8988T (cell line): ENCODE data around the gene DBET.
"Not testable (repeated sequence)": the region's sequence is repeated elsewhere in the genome, so short reads cannot be mapped to it uniquely, and the experiment has no call there.

Source experiments
- DNase-seq: peaks from one replicate; pipeline ENCODE4 v3.0.0; 2011

Gene DBET

GRCh38 chr4:190049378-190050239, 14.7 kb upstream of the DBET start:
- DNase-seq = not testable (repeated sequence)

- DNase-seq = not testable (repeated sequence)
These were observed 5.3 kb upstream of the DBET start for GRCh38 chr4:190058997-190059396.

GRCh38 chr4:190064805-190065204, 503 bp downstream of the DBET start:
- DNase-seq = not testable (repeated sequence)

- DNase-seq = not testable (repeated sequence)
These were observed 4.0 kb downstream of the DBET start for GRCh38 chr4:190068351-190068750.

GRCh38 chr4:190093052-190093451, 28.8 kb downstream of the DBET start:
- DNase-seq = not testable (repeated sequence)

- DNase-seq = not testable (repeated sequence)
These were observed 29.7 kb downstream of the DBET start for GRCh38 chr4:190094031-190094430.

GRCh38 chr4:190095335-190095734, 31.0 kb downstream of the DBET start:
- not testable (repeated sequence) for DNase-seq

- DNase-seq = not testable (repeated sequence)
These were observed 35.3 kb downstream of the DBET start for GRCh38 chr4:190099605-190100004.

- not testable (repeated sequence) for DNase-seq
These were observed 37.2 kb downstream of the DBET start for GRCh38 chr4:190101525-190101924.

GRCh38 chr4:190106191-190106590, 41.9 kb downstream of the DBET start:
- not testable (repeated sequence) for DNase-seq

GRCh38 chr4:190106611-190107480, 42.5 kb downstream of the DBET start:
- not testable (repeated sequence) for DNase-seq

GRCh38 chr4:190107766-190108485, 43.6 kb downstream of the DBET start:
- not testable (repeated sequence) for DNase-seq

- DNase-seq = not testable (repeated sequence)
These were observed 44.5 kb downstream of the DBET start for GRCh38 chr4:190108756-190109155.

GRCh38 chr4:190109390-190110011, 45.2 kb downstream of the DBET start:
- DNase-seq = not testable (repeated sequence)

GRCh38 chr4:190110033-190110432, 45.7 kb downstream of the DBET start:
- not testable (repeated sequence) for DNase-seq

- DNase-seq = not testable (repeated sequence)
These were observed 46.4 kb downstream of the DBET start for GRCh38 chr4:190110570-190111295.

GRCh38 chr4:190112879-190113278, 48.6 kb downstream of the DBET start:
- DNase-seq = not testable (repeated sequence)

GRCh38 chr4:190114991-190115390, 50.7 kb downstream of the DBET start:
- not testable (repeated sequence) for DNase-seq
